DOHH2 (cell line): ENCODE data around the gene ADK.

Source experiments
- EZH2phosphoT487 ChIP-seq: fragments of 200-600 bp; sonication (generic); IDR thresholded peaks from 2 replicates; pipeline ENCODE4 v1.6.1; 2017; ENCODE audit warnings: borderline replicate concordance, mild to moderate bottlenecking, antibody characterized with exemption, low read length, moderate library complexity, mixed read lengths
- TF ChIP-seq, protein P1 (sequence below): fragments of 200-600 bp; sonication (generic); IDR thresholded peaks from one replicate; pipeline ENCODE4 v1.5.1; 2014; ENCODE audit warnings: antibody characterized with exemption, mild to moderate bottlenecking, low read depth, low read length; ENCODE audit not compliant: poor library complexity, severe bottlenecking

DNA sequence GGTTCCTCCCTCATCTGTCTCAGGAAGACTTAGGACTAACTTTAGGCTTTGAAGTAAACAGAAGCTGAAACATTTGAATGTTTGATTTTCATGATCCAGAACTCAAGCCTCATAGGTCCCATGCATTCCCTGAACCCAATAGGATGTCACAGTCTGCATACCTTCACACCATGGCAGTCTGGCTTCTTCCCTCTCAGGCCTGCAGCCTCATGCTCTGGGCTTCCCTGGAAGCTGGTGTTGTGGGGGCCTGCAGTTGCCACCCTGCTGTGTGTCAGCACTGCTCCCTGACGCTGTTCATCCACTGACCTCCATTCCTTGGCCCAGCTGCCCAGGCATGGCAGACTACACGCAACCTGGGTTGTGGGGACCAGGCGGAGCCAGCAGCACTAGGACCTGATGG lies 407.9 kb downstream of the ADK start:
- TF ChIP-seq, protein P1, sequence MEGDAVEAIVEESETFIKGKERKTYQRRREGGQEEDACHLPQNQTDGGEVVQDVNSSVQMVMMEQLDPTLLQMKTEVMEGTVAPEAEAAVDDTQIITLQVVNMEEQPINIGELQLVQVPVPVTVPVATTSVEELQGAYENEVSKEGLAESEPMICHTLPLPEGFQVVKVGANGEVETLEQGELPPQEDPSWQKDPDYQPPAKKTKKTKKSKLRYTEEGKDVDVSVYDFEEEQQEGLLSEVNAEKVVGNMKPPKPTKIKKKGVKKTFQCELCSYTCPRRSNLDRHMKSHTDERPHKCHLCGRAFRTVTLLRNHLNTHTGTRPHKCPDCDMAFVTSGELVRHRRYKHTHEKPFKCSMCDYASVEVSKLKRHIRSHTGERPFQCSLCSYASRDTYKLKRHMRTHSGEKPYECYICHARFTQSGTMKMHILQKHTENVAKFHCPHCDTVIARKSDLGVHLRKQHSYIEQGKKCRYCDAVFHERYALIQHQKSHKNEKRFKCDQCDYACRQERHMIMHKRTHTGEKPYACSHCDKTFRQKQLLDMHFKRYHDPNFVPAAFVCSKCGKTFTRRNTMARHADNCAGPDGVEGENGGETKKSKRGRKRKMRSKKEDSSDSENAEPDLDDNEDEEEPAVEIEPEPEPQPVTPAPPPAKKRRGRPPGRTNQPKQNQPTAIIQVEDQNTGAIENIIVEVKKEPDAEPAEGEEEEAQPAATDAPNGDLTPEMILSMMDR, result no peak
- no peak for TF ChIP-seq EZH2phosphoT487
